NCI-H2107 (cell line): Measurements from ENCODE around the gene GIPR.
"Not testable (repeated sequence)": the region's sequence is repeated elsewhere in the genome, so short reads cannot be mapped to it uniquely, and the experiment has no call there.

ENCODE experiments used
- DNase-seq: peaks from one replicate; lab custom pipeline; 2025; lab: John Stamatoyannopoulos, UW

GIPR gene

DNA sequence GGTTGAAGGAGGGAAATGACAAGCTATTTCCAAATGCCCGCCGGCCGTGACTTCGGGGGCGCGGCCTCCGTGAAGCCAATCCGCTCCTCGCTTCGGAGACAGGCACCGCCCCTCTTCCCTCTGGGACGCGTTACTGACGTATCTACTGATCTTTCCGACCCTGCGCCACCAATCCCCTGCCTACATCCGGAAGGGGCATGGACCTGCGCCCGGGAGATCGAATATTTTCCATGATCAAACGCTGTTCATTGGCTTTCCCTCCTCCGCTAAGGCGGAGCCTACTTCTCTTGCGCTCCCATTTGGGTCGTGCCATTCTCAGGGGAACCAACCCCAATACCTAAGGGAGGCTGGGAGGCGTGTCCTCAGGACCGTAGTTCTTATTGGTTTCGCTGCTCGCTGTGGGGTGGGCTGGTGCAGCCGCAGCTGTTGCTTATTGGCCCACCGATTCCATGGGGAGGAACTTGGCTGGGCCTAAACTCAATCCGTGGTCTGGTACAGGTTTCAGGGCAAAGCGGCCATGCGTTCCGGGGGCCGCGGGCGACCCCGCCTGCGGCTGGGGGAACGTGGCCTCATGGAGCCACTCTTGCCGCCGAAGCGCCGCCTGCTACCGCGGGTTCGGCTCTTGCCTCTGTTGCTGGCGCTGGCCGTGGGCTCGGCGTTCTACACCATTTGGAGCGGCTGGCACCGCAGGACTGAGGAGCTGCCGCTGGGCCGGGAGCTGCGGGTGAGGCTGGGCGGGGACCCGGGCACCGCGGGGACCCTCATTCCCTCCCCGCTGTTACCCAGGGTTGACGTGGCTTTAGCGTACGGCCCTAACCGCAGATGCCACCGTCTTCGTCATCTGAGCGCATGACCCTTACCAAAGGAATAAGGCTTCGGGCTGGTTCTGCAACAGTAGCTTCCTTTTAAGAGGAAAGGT is 24.4 kb downstream of the GIPR start, which contains the start of gene QPCTL:
Gene QPCTL, plus strand, starts transcription at position 480 of the 919 bp plus-strand sequence. Its CDS starts 38 bp downstream, at position 518.
- DNase-seq, result peak; percentile 98

DNA sequence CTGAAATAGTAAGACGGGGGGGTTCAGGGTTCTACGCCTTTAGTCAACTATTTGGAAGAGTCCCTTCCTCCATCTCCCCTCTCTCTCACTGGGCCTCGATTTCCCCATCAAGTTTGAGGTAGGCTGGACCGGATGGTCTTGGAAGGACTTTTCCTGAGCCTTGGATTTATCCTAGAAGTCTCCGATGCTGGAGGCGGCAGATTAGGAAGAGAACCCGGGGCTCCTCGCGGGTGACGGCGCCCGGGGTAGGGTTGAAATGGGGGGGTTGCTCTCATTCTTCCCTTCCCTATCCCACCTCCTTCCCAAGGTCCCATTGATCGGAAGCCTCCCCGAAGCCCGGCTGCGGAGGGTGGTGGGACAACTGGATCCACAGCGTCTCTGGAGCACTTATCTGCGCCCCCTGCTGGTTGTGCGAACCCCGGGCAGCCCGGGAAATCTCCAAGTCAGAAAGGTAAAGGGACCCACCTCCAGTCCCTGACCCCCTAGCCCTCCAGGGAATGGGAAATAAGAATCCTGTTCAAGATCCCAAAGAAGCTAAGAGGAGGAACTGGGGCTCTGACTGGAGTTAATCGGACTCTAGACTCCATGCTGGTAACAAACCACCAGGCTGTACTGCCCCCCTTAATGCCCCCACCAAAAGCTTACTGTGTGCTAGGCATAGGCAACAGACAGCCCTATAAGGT is 25.2 kb downstream of the GIPR start:
- DNase-seq, result no peak

DNA sequence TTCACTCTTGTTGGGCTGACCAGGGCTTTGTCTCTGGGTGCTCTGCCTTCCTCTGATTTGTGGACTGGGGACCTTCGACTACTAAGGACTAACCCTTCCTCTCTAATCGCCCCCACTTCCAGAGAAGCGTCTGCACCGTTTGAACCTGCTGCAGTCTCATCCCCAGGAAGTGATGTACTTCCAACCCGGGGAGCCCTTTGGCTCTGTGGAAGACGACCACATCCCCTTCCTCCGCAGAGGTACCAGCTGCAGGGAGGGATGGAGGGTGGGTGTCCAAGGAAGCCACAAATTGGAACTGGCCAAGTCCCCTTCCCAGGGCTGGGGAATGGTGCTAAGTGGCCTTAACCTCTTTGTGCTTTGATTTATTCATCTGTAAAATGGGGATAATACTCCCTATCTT is 33.7 kb downstream of the GIPR start:
- DNase-seq, result no peak

DNA sequence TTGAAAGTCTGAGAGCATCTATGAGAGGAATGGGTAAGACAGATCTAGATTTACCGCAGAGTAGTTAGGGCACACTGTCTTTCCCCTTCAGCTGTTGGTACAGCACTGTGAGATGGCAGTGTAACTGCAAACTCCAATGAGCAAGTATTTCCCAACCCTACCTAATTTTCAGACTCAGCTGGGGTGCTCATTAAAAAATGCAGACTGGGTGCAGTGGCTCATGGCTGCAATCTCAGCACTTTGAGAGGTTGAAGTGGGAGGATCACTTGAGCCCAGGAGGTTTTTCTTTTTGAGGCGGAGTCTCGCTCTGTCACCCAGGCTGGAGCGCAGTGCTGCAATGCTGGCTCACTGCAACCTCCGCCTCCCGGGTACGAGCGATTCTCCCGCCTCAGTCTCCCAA is 37.1 kb downstream of the GIPR start:
- DNase-seq, result no peak

DNA sequence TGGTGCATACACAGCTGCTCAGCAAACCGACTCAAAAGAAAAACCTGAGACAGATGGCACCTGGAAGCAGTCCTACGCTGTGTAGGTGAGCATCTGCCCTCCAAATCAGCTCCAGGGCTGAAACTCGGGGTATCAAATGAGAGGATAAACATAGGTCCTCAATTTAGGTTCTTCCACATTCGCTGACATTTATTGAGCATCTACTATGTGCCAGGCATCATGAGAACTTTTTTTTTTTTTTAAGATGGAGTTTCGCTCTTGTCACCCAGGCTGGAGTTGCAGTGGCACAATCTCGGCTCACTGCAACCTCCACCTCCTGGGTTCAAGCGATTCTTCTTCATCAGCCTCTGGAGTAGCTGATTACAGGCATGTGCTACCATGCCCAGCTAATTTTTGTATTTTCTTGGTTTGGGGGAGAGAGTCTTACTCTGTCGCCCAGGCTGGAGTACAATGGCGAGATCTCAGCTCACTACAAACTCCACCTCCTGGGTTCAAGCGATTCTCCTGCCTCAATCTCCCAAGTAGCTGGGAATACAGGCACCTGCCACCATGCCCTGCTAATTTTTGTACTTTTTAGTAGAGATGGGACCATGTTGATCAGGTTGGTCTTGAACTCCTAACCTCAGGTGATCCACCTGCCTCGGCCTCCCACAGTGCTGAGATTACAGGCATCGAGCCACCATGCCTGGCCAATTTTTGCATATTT is 37.8 kb downstream of the GIPR start:
- no peak for DNase-seq

DNA sequence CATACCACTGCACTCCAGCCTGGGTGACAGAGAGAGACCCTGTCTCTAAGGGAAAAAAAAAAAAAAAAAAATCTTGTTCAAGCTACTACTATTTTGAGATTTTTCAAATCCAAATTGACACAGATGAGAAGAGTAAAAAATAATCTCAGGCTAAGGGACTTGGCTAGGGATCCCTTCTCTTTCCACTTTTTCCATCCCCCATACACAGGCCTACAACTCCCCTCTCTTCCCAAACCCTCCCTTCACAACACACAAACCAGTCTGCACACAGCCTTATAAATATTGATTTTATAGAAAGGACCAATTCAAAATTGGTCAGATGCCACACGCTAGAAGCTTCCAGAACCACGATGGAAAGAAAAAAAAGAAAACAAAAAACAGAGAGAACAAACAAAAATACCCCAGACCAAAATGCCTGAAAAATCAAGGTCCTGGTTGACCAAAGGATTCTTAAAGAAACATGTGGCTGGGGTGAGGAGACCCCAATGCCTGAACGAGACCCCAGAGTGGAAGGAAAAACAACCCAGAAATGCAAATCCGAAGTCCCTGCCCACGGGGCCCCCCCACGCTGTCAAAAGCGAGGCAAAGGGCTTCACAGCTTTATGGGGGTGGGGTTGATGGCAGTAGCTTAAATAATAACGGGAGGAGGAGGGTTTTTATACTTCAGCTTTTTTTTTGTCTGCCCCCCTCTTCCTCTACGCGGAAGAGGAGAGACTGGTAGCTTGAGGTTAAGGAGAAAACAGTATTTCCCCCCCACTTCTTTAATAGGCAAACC is 42.5 kb downstream of the GIPR start:
- no peak for DNase-seq

DNA sequence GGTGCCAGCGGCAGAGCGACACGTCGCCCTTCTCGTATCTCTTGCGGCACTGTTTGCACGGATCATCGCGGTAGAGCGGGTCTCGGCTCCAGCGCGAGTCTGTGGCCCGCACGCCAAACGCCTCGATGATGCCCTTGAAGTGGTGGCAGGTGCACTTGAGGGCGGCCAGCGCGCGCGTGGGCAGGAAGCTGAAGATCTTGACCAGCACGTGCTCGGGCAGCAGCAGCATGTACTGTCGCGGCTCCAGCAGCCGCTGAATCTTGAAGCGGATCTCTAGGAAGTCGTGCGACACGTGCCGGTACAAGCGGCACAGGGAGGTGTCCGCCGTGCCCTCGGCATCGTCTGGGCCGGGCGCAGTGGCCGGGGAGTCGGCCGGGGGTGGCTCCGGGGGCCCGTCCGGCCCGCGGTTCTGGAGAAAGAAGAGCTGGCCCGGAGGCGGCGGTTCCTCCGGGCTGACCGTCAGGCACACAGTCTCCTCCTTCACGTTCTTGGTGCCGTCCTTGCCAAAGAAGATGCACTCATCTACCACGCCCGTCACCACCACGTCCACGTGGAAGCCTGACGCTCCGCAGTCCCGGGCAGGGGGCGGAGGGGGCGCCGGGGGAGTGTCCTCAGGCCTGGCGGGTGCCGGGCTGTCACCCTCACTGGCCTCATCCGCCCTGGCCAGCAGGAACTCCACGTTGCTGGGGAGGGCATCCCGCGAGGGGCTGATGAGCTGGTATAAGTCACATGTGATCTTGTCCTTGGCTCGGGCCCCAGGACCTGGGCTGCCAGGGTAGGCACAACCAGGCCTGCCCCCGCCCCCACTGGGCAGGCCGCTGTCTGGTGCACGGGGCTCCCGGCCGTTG is 44.1 kb downstream of the GIPR start:
- DNase-seq, result no peak

DNA sequence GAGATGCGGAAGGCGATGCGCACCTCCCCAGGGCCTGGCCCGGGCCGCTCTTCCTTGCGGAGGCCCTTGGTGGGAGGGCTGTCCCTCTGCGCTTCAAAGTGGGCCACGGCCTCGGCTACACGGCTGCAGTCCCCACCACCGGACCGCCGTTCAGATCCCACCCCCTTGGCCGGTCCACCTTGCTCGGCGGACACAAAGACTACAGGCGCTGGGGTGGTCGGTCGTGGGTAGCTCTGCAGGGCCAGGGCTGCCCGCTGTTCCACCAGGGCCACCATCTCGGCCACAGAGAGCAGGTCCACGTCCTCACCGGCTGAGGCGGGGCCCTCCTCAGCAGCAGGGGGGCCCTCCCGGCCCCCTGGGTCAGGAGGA is 44.7 kb downstream of the GIPR start:
- no peak for DNase-seq

DNA sequence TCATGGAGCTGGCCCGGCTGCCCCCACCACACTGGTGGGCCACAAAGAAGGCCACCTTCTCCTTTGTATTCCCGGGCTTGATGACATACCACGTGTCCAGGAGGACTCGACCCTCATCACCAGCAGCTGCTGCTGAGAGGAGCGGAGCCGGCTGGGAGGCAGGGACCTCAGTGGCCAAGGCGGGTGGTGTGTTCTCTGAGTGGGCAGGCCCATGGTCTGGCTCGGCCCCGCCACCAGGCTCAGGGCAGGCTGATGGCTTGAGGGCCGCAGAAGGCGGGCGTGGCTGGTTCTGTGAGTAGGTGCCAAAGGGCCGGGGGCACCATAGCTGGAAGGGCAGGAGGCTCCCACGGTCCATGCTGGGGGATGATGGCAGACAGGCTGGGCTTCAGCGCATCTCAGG is 45.1 kb downstream of the GIPR start:
- DNase-seq, result no peak

DNA sequence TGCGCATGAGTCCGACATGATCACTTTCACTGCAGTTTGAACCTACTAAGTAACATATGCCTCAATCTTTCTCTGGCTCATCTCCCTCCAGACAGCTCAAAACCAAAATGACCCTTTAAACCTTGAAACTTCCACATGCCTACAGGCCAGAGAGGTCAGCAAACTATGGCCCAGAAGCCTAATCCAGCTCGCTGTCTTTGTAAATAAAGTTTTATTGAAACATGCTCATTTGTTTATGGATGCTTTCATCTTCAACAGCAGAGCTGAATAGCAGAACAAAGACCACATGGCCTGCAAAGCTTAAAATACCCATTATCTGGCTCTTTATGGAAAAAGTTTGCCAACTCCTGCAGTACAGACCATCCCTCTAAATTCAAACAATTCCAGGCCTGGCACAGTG is 47.1 kb downstream of the GIPR start:
- DNase-seq, result no peak

DNA sequence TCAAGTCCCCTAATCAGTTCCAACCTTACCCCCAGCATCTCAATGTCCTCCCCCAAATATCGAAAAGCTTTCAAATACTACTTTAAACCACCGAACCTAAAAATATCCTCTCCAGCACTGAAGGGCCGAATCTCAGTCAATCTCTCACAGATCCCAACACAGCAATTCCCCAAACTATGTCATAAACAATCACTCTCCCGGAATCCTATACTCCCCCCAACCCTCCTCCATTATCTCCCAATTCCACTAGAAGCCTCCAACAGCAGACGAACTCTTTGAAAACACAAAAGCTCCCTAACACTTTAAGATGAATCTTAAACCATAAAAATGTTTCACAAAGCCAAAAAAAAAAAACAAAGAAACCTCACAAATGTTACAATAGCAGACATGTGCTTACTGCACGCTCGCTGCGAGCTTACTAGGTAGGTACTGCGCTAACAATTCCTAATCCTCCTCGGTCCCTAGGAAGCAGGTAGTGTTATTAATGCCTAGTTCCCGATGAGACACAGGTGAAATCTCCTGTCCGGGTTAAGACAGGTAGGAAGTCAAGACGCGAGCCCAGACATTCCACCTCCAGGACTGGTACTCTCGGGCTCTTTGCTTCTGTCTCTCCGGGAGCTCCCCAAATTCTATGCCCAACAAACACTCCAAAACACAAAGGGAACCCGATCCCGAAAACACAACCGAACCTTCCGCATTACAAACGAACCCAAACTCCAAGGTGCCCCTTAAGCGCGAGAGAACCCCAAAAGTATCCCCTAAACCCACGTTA is 48.5 kb downstream of the GIPR start:
- no peak for DNase-seq

DNA sequence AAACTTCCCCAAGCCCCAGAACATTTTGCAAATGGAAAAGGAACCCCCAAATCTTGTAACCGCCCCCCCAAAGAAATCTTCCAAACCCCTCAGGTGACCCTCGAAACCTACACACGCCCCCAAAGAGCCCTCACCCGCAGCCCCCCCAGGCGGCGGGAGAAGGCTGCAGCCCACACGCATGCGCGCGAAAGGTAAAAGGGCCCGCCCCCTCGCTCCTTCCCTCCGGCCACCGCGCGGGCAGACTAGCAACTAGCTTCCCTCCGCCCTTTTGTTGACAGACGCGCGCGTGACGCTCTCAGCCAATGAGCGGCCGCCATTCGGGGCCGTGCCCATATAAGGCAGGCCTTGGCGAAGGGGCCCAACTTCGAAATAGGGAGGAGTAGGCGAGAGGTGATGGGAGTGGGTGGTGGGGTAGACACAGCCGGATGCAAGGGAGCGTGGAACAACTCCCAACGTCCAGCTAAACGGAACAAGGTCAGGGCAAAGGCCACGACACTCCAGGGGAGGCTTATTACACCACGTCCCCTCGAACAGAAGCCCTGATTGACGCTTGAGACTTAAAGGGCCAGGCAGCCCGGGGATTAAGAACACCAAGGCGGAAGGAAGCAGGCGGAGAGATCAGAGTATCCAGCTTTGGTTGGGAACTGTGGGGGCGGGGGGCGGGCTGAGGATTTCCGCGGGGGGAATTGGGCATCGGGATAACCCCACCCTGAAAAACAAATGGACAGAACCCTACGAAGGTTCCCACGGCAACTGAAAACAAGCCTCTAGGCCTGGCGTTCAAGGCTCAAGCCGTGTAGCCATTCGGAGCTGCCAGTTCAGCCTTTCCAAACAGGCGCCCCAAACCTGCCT is 49.3 kb downstream of the GIPR start:
- peak; percentile 91 for DNase-seq

DNA sequence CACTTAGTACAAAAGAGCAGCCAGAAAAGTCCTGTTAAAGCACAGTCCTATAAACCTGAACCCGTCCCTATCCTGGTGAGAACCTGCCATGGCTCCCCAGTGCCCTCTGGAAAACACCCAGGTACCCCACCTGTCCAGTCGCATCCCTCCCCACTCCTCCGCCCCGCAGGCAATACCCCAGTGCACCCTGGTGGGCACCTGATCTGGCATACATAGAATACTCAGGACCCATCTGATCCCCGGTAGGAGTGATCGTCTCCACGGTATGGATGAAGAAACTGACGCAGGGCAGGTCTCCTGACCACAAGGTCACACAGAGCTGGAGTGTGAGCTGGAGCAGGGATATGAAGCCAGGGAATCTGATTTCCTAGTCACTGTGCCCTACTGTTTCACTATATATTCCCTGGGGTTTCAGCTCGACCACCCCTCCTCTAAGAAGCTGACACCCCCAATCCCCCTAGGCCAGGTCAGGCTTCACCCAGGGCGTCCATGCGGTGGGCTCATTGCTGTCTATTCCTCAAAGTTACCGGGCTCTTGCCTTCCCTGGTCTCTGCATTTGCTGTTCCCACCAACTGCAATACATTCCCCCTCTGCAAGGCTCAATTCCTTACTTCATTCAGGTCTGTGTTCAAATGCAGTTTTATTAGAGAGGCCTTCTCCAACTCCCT is 50.1 kb downstream of the GIPR start:
- DNase-seq, result no peak

DNA sequence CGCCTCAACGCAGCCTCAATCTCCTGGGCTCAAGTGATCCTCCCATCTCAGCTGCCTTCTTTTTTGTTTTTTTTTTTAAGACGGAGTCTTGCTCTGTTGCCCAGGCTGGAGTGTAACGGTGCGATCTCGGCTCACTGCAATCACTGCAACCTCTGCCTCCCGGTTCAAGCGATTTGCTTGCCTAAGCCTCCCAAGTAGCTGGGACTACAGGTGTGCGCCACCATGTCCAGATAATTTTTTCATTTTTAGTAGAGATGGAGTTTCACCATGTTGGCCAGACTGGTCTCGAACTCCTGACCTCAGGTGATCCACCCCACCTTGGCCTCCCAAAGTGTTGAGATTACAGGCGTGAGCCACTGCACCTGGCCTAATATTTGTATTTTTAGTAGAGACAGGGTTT is 52.0 kb downstream of the GIPR start:
- DNase-seq, result not testable (repeated sequence)

DNA sequence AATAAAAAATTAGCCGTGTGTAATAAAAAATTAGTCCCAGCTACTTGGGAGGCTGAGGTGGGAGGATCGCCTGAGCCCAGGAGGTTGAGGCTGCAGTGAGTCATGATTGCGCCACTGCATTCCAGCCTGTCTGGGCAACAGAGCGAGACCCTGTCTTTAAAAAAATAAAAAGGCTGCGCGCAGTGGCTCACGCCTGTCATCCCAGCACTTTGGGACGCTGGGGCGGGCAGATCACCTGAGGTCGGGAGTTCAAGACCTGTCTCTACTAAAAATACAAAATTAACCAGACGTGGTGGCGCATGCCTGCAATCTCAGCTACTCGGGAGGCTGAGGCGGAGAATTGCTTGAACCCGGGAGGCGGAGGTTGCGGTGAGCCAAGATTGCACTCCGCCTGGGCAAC is 60.7 kb downstream of the GIPR start:
- DNase-seq, result not testable (repeated sequence)

DNA sequence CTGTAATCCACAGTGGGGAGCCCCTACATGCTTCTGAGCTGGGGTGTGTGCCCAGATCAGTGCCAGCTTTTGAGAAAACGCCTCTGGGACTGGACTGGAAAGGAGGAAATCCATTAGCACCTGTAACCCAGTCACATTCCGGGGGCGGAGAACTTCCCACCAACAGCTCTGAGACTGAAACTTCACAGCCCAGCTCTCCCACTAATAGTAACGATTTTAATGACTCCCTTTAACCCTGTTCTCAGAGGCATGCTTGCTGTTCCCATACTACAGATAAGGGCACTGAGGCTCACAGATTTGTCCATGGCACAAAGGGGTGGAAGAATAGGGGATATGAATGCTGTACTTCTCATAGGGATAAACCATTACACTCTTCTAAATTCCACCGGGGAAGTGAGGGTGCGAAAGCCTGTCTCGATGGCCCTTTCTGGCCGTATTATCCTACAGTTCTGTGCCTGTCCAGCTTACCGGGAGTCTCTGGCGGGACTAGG is 61.8 kb downstream of the GIPR start:
- DNase-seq, result no peak

DNA sequence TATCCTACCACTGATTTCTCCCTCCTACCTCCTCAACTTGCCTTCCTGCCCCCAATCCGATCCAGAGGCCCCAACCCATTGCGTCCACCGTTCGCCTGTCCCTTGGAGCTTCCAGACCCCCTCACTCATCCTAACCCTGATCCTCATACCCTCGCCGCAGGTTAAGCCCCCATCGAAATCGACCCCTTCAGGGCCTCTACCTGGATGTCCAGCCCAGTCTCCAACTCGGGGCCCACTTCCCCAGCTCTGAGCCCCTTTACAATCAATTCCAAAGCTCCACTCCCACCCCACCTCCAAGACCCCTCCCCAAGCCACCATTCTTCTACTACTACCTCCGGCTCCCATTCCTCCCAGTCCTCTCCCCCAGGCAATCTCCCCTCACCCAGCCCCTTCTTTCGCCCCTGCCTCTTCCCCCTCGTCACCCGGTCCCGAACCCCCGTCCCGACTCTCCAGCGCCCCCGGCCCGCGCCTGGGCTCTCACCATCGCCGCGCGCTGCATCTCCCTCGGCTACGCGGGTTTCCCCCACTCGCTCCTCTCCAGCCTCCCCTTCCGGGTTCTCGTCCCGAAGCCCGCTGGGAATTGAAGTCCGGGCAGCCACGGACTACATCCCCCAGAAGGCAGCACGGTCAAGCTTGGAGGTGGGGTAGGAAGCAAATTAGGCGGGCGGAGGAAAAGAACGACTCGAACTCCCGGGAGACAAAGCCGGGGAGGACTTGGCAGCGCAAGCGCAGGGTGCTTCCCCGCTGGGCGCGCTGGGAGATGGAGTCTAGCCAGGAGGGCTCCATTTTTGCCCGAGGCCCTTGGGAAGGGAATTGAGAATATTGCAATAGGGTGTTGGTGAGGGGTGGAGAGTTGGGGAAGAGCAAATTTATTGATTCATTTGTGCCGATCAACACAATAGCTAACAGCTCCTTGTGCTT is 62.6 kb downstream of the GIPR start, which contains the start of gene FBXO46:
Gene FBXO46, minus strand, starts transcription at position 529 of the 921 bp plus-strand sequence. CDS start 17,401 bp downstream, outside the sequence.
- DNase-seq, result peak; percentile 96
